A549 (cell line): ENCODE results near the gene CSMD2.

Experiments used
- CTCF ChIP-seq: fragments of >200 bp; sonication (Bioruptor Twin); formaldehyde crosslinking; IDR thresholded peaks from 3 replicates; pipeline ENCODE4 v1.5.1; 2016
- POLR2AphosphoS2 ChIP-seq: conservative IDR thresholded peaks from 2 replicates; pipeline ENCODE4 v1.6.1; 2012; ENCODE audit warnings: low read length, improper control_type of control experiment, inconsistent platforms

GRCh38 chr1:33719326-33719725 is 445.7 kb downstream of the CSMD2 start:
- no peak for TF ChIP-seq POLR2AphosphoS2
- TF ChIP-seq CTCF, result no peak
